Measurements from ENCODE around the gene FUZ.

Gene FUZ

DNA sequence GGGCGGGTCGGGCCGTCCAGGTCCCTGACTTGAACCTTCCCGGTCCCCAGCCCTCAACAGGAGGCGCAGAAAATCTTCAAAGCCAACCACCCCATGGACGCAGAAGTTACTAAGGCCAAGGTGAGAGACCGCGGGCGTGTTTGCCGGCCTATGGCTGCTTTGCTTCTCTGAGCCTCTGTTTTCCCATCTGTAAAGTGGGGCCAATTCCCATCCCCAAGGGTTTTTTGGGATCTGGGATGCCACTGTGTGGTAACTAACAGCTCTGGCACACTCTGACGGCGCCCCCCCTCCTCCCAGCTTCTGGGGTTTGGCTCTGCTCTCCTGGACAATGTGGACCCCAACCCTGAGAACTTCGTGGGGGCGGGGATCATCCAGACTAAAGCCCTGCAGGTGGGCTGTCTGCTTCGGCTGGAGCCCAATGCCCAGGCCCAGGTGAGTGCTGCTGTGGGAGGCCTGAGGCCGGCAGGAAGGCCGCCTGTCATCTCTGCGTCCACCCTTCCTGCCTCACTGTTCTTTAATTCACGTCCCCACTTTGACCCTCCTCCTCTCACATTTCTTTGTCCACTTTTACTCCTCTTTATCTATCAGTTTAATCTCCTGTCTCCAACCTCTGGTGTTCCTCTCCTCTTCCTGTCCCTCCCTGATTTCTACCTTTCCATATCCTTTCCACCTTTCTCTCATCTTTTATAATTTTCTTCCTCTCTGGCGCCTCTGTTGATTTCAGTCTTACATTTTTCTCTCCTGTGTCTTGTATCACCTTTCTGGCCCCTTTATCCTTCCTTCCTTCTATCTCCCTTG lies 7.1 kb downstream of the FUZ start:
- DNase-seq, result no peak

- DNase-seq, result no peak
Observed at GRCh38 chr19:49803529-49803856, 9.6 kb downstream of the FUZ start.

DNA sequence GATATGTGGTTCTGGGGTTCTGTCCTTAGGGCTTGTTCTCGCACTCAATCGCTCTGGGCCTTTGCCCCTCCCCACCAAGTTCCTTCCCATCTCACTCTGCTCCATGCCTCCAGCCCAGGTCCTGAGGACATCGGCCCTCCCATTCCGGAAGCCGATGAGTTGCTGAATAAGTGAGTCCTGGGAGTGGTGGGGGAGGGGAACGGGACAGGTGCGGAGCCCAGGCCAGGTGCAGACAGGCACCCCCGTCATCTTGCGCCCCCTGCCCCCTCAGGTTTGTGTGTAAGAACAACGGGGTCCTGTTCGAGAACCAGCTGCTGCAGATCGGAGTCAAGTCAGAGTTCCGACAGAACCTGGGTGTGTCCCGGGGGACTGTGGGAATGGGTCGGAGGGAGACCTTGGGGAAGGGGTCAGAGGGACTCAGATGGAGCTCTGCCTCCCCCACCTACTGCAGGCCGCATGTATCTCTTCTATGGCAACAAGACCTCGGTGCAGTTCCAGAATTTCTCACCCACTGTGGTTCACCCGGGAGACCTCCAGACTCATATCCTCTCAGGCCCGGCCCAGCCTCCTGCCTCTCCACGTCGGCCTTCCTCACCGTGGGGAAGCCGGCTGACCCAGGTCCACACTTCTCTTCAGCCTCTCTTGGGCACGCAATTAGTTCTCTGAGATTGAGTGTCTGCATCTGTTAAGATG lies 10.1 kb downstream of the FUZ start:
- DNase-seq, result no peak

GRCh38 chr19:49801966-49802661 lies 11.0 kb downstream of the FUZ start:
- no peak for DNase-seq

DNA sequence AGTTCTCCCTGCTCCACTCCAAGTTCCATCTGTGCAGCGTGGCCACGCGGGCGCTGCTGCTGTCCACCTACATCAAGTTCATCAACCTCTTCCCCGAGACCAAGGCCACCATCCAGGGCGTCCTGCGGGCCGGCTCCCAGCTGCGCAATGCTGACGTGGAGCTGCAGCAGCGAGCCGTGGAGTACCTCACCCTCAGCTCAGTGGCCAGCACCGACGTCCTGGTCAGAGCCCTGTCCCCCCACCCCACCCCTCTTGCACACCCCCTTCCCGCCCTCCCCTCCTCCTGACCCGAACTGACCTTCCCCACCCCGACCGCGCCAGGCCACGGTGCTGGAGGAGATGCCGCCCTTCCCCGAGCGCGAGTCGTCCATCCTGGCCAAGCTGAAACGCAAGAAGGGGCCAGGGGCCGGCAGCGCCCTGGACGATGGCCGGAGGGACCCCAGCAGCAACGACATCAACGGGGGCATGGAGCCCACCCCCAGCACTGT lies 11.6 kb downstream of the FUZ start:
- DNase-seq, result no peak

GRCh38 chr19:49800771-49801170 lies 12.3 kb downstream of the FUZ start:
- no peak for DNase-seq

DNA sequence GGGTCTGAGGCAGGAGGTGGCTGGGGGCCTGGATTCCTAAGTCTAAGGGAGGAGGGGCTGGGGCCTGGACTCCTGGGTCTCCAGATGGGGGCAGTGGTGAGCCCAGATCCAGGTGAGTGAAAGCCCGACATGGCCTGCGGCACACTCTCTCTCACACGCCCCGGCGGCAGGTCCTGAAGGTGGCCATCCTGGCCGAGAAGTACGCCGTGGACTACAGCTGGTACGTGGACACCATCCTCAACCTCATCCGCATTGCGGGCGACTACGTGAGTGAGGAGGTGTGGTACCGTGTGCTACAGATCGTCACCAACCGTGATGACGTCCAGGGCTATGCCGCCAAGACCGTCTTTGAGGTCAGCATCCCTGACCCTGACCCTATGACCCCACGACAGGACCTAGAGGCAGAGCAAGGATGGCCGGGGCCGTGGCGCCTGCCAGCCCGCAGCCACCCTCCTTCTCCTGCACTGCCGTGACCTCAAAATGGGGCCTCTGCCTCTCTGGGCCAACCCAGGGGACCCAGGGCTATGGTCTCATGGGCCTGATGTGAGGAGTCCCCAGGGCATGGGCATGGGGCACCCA lies 13.2 kb downstream of the FUZ start:
- no peak for DNase-seq

GRCh38 chr19:49799271-49799797 lies 13.8 kb downstream of the FUZ start:
- no peak for DNase-seq

DNA sequence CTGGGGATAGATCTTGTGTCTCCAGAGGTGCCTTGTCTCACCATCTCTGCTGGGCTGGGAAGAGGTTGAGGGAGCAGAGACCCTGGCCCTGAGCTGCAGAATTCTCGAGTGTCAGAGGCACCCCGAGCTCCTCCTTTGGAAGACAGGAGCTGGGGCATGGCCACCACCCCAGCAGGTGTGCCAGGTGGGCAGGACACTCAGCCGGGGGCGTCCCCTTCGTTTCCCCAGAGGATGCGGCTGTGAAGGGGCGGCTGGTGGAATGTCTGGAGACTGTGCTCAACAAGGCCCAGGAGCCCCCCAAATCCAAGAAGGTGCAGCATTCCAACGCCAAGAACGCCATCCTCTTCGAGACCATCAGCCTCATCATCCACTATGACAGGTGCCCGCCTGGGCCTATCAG lies 14.5 kb downstream of the FUZ start:
- DNase-seq, result no peak

DNA sequence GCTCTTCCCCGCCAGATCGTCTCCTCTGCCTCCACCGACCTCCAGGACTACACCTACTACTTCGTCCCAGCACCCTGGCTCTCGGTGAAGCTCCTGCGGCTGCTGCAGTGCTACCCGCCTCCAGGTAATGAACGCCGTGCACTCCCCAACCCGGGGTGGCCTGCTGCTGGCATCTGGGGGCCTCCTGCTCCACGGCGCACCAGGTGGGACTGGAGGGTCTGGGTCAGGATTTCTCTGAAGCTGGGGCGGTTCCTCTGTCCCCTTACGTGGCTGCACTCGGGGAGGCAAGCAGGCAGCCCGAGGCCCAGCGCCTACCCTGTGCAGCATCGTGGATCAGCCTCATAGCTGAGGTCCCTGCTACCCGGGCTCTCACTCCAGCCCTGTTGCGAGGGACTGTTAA lies 17.5 kb downstream of the FUZ start:
- no peak for DNase-seq

DNA sequence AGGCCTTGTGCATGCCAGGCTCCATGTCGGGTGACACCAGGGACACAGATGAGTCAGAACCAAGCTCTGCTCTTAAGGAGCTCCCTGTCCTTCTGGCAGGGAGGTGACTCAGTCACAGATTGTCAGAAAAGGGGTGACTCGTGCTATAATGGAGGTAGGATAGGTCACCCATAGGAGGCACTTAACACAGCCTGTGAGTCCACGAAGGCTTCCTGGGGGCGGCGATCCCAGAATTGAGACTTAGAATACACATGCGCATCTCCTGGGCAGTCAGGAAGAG lies 19.6 kb downstream of the FUZ start:
- no peak for DNase-seq

DNA sequence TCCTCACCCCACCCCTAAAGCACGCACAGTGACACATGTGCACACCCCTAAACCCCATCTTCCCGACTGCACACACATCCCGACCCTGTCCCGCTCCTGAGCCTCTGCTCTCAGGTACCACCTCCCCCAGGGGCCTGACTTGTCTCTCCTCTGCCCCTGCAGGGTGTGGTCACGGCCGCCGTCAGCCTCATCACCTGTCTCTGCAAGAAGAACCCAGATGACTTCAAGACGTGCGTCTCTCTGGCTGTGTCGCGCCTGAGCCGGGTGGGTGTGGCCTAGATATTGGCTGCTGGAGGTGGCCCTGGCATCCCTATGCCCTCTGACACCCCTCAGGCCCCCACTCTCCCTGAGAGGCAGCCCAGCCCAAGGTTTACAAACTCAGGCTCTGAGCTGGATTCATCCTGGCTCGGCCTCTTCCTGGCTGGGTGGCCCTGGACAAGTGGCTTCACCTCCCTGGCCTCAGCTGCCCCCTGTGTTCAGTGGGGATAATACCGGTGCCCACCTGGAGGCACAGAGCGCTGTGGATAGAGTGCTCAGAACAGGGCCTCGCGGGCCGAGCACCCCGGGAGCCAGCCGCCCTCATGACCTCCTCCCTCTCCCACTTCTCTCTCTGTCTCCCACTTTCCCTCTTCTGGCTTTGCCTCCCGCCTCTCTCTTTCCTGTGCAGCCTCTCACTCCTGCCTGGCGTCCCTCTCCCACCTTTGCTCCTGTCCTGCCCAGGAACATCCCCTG lies 20.1 kb downstream of the FUZ start:
- DNase-seq, result no peak

DNA sequence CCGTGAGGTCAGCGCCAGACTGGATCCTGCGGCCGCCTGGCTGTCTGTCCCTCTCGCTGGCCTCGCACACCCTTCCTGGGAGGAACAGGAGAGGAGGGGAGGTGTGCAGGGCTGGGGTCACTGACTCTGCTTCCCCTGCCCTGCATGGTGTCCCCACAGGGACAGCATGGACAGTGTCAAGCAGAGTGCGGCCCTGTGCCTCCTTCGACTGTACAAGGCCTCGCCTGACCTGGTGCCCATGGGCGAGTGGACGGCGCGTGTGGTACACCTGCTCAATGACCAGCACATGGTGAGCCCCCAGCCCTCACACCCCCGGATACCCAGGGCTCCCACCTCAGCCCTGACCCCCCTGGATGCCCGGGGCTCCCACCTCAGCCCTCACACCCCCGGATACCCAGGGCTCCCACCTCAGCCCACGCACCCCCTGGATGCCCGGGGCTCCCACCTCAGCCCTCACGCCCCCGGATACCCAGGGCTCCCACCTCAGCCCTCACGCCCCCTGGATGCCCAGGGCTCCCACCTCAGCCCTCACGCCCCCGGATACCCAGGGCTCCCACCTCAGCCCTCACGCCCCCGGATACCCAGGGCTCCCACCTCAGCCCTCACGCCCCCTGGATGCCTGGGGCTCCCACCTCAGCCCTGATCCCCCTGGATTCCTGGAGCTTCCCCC lies 21.2 kb downstream of the FUZ start:
- DNase-seq, result no peak

DNA sequence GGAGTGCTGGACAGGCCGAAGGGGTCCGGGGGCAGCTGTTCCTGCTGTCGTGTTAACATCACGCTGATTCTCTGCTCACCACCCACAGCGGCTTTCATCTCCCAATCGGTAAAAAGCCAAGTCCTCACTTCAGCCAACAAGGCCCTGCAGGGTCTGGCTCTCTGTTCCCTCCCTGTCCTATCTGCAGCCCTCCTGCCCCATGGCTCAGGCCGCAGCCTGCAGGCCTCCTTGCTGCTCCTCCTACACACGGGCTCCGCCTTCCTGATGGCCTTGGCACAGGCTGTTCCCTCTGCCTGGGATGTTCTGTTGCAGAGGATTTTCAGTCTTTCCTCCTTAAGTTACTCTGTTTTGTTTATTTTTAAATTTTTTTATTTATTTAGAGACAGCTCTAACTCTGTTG lies 22.2 kb downstream of the FUZ start:
- no peak for DNase-seq

- DNase-seq, result no peak
Observed at GRCh38 chr19:49788857-49789256, 24.2 kb downstream of the FUZ start.

DNA sequence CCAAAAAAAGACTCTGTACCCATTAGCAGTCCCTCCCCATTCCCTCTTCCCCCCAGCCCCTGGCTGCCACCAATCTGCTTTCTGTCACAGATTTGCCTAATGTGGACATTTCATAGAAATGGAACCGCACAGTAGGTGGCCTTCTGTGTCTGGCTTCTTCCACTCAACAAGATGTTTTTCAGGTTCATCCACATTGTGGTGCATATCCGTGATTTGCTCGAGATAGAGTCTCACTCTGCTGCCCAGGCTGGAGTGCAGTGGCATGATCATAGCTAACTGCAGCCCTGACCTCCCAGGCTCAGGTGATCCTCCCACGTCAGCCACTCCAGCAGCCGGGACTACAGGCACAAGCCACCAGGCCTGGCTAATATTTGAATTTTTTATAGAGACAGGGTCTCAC lies 25.3 kb downstream of the FUZ start:
- DNase-seq, result no peak

GRCh38 chr19:49786376-49786820 lies 26.7 kb downstream of the FUZ start:
- no peak for DNase-seq

GRCh38 chr19:49782515-49782914 lies 30.6 kb downstream of the FUZ start:
- no peak for DNase-seq

- no peak for DNase-seq
Observed at GRCh38 chr19:49781394-49781793, 31.7 kb downstream of the FUZ start.

GRCh38 chr19:49780861-49781260 lies 32.2 kb downstream of the FUZ start:
- DNase-seq, result no peak

GRCh38 chr19:49779731-49780555 lies 33.1 kb downstream of the FUZ start:
- no peak for DNase-seq

Measured in NCI-H345 (cell line).